Activated B cell treated with CpG ODN at 0.5 μM for 24 hours (primary cell): ENCODE data around the gene KRTAP5-11. TPM values are rescaled to one million over a fixed set of nuclear protein-coding genes. Genes with fewer than 3 reads are reported as not detected.
"Not testable (repeated sequence)": the region's sequence is repeated elsewhere in the genome, so short reads cannot be mapped to it uniquely, and the experiment has no call there.

Experiments used
- ATAC-seq: fragments of 200-7000 bp; cut with Tn5 transposase; one replicate; pipeline ENCODE4 v1.10.0; 2021; ENCODE audit warnings: low read depth, mild to moderate bottlenecking, moderate library complexity
- CTCF ChIA-PET: fragments of 350-600 bp; sonication (Branson Sonifier 250); formaldehyde crosslinking; loops from one replicate; lab custom pipeline; 2021; ENCODE audit warnings: antibody characterized with exemption; lab: Charles Lee
- POLR2A ChIA-PET: fragments of 350-600 bp; sonication (Branson Sonifier 250); formaldehyde crosslinking; loops from one replicate; lab custom pipeline; 2021; ENCODE audit warnings: antibody characterized with exemption; lab: Charles Lee
- DNase-seq: peaks from one replicate; pipeline ENCODE4 v3.0.0; 2022
- H3K27ac Mint-ChIP-seq: one replicate; pipeline ENCODE4 v1.8.0; 2020; ENCODE audit warnings: mixed read lengths
- H3K27me3 Mint-ChIP-seq: one replicate; pipeline ENCODE4 v1.8.0; 2021; ENCODE audit warnings: mixed read lengths
- H3K36me3 Mint-ChIP-seq: one replicate; pipeline ENCODE4 v1.8.0; 2021; ENCODE audit warnings: low read depth, mixed read lengths
- H3K4me1 Mint-ChIP-seq: one replicate; pipeline ENCODE4 v1.8.0; 2021; ENCODE audit warnings: mixed read lengths
- H3K4me3 Mint-ChIP-seq: one replicate; pipeline ENCODE4 v1.8.0; 2020; ENCODE audit warnings: mild to moderate bottlenecking, mixed read lengths
- H3K9me3 Mint-ChIP-seq: one replicate; pipeline ENCODE4 v1.8.0; 2020; ENCODE audit warnings: mixed read lengths
- CTCF ChIP-seq: fragments of 200-600 bp; IDR thresholded peaks from one replicate; pipeline ENCODE4 v1.8.0; 2022; ENCODE audit warnings: antibody characterized with exemption, mild to moderate bottlenecking
- intact Hi-C: fragments of 100-400 bp; cut with micrococcal nuclease; formaldehyde crosslinking; loops from one replicate; pipeline ENCODE4 v1.15.1; 2024
- total RNA-seq: library from RNA; stranded (reverse); gene quantifications from 2 replicates; pipeline ENCODE4 v1.2.3, GENCODE V29; 2022

Gene KRTAP5-11
- total RNA-seq, 1 donor from 2014 or later, result not detected

- Mint-ChIP-seq H3K36me3 (no peaks in the 10 kb centered on the region), H3K27ac (no peak overlapping the region), H3K4me1 (peaks cover 2% of the 10 kb centered on the region), H3K4me3 (no peak overlapping the region), H3K9me3 (no peaks in the 10 kb centered on the region), H3K27me3 (peaks cover 15% of the 10 kb centered on the region)
- no peak for TF ChIP-seq CTCF
- intact Hi-C loops, result no loop called here
- ChIA-PET POLR2A (no interaction called here), CTCF (no interaction called here)
- no peak for ATAC-seq
- no peak for DNase-seq
Measured at GRCh38 chr11:71575723-71576424, 6.8 kb downstream of the KRTAP5-11 start.

- no peaks in the 10 kb centered on the region for H3K9me3 Mint-ChIP-seq
- ATAC-seq (no peak), DNase-seq (no peak)
- ChIA-PET POLR2A (no interaction called here), CTCF (interaction anchor here (0.6 kb wide), 1 partner anchor 125 kb away, joined by 4 read pairs; no protein-coding TSS in a partner anchor)
- no peaks in the 10 kb centered on the region for H3K36me3 Mint-ChIP-seq
- H3K27ac Mint-ChIP-seq, result no peak overlapping the region
- peaks cover 15% of the 10 kb centered on the region for H3K27me3 Mint-ChIP-seq
- intact Hi-C loops, result no loop called here
- H3K4me3 Mint-ChIP-seq, result no peak overlapping the region
- no peaks in the 10 kb centered on the region for H3K4me1 Mint-ChIP-seq
- no peak for TF ChIP-seq CTCF
Measured at GRCh38 chr11:71574418-71574817, 8.3 kb downstream of the KRTAP5-11 start.

GRCh38 chr11:71572811-71573210, 9.9 kb downstream of the KRTAP5-11 start:
- no peak overlapping the region for H3K4me3 Mint-ChIP-seq
- POLR2A ChIA-PET, result no interaction called here
- H3K36me3 Mint-ChIP-seq, result no peaks in the 10 kb centered on the region
- TF ChIP-seq CTCF, result no peak
- ATAC-seq (no peak), DNase-seq (no peak)
- H3K27me3 Mint-ChIP-seq, result peaks cover 13% of the 10 kb centered on the region
- intact Hi-C loops, result no loop called here
- CTCF ChIA-PET, result no interaction called here
- no peaks in the 10 kb centered on the region for H3K4me1 Mint-ChIP-seq
- H3K27ac Mint-ChIP-seq, result no peak overlapping the region
- no peaks in the 10 kb centered on the region for H3K9me3 Mint-ChIP-seq

- H3K27me3 Mint-ChIP-seq, result peaks cover 17% of the 10 kb centered on the region
- ATAC-seq, intact Hi-C loops, H3K27ac Mint-ChIP-seq, CTCF ChIA-PET, H3K9me3 Mint-ChIP-seq, POLR2A ChIA-PET, DNase-seq, H3K36me3 Mint-ChIP-seq, H3K4me3 Mint-ChIP-seq, H3K4me1 Mint-ChIP-seq: not testable (repeated sequence)
Measured at GRCh38 chr11:71571101-71571850, 11.4 kb downstream of the KRTAP5-11 start.

GRCh38 chr11:71568704-71569349, 13.8 kb downstream of the KRTAP5-11 start:
- no peak for DNase-seq
- POLR2A ChIA-PET, result no interaction called here

GRCh38 chr11:71567633-71568032, 15.0 kb downstream of the KRTAP5-11 start:
- CTCF ChIA-PET, POLR2A ChIA-PET, H3K4me1 Mint-ChIP-seq, DNase-seq, H3K9me3 Mint-ChIP-seq, H3K36me3 Mint-ChIP-seq, intact Hi-C loops, H3K27ac Mint-ChIP-seq, H3K4me3 Mint-ChIP-seq, ATAC-seq: not testable (repeated sequence)
- H3K27me3 Mint-ChIP-seq, result peaks cover 37% of the 10 kb centered on the region

More at GRCh38 chr11:71568704-71569349, 13.8 kb downstream of the KRTAP5-11 start:
- Mint-ChIP-seq H3K4me1 (no peaks in the 10 kb centered on the region), H3K36me3 (no peaks in the 10 kb centered on the region), H3K9me3 (no peaks in the 10 kb centered on the region), H3K27ac (no peak overlapping the region), H3K27me3 (peaks cover 30% of the 10 kb centered on the region), H3K4me3 (no peak overlapping the region)
- TF ChIP-seq CTCF, result no peak
- intact Hi-C loops, result no loop called here
- CTCF ChIA-PET, result no interaction called here
- no peak for ATAC-seq

- H3K27ac Mint-ChIP-seq, H3K36me3 Mint-ChIP-seq, H3K9me3 Mint-ChIP-seq, H3K4me3 Mint-ChIP-seq, ATAC-seq, intact Hi-C loops, H3K4me1 Mint-ChIP-seq, DNase-seq, POLR2A ChIA-PET: not testable (repeated sequence)
- CTCF ChIA-PET, result interaction anchor here (0.6 kb wide), 1 partner anchor 413 kb away, joined by 3 read pairs; no protein-coding TSS in a partner anchor
- H3K27me3 Mint-ChIP-seq, result peaks cover 36% of the 10 kb centered on the region
Measured at GRCh38 chr11:71566626-71567599, 15.8 kb downstream of the KRTAP5-11 start.
